GM19023 (cell line): ENCODE data around the gene ACTBL2.
"Not testable (repeated sequence)": the region's sequence is repeated elsewhere in the genome, so short reads cannot be mapped to it uniquely, and the experiment has no call there.

ENCODE experiments used
- ATAC-seq: cut with Tn5 transposase; IDR thresholded peaks from one replicate; pipeline ENCODE4 v1.9.1; 2021; ENCODE audit warnings: mild to moderate bottlenecking, moderate library complexity; ENCODE audit not compliant: unreplicated experiment

Gene ACTBL2

GRCh38 chr5:57494104-57495098 lies 11.8 kb upstream of the ACTBL2 start:
- ATAC-seq: peak; percentile 52

GRCh38 chr5:57493034-57493433 lies 10.4 kb upstream of the ACTBL2 start:
- no peak for ATAC-seq

GRCh38 chr5:57492632-57493031 lies 10.0 kb upstream of the ACTBL2 start:
- ATAC-seq: no peak

- ATAC-seq: no peak
These were observed 8.9 kb upstream of the ACTBL2 start for GRCh38 chr5:57491369-57491965.

DNA sequence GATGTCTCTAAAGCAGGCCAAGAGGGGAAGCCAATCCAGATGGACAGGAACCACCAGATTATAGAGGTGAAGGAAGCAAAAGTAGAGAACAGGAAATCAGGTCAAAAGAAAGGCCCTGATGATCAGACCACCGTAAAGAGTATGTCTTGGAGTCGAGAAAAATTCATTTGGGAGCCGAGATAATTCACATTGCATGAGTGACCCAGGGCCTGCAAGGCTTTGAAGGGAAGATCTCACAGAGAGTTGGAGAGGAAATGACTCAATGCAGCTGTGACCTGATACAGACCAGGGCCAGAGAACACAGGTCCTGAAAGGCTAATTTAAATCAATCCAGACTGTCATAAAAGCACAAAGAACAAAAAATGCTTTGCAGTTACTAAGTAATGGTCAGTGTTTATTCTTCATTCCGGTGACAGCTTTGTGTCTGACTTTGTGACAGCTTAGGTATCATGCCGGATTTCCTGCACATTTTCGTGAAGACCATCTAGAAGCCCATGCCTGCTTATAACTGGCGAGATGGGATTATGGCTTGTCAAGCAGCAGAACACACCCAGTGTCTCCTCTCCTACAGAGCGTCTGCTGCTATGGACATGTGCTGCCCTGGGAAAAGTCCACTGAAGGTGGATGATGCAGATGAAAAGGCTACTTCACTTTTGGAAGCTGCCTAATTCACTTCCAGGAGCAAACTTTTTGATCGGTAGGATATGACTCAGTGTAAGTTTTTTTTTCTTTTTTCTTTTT lies 5.8 kb upstream of the ACTBL2 start:
- ATAC-seq: no peak

GRCh38 chr5:57486027-57486602 lies 3.5 kb upstream of the ACTBL2 start:
- no peak for ATAC-seq

- no peak for ATAC-seq
These were observed 3.8 kb downstream of the ACTBL2 start for GRCh38 chr5:57478826-57479225.

DNA sequence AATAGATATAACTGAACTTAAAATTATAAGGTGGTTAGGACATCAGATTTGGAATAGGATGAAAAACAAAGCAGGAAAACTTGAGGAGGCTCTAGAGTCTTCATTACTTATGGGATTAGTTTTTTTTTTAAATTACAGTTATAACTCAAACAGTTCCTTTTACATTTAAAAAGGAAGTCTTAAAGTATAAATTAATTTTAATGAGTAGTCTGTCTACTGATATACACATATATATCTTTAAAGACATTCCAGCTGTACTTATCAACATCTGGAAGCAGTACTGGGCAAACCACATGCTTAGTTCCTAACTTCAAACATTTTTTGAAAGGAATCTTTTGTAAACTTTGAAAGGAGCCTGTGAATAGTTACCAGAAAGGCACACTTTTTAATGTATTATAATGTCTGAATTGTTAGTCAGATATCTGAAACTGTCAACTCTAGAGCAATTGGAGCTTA lies 6.0 kb downstream of the ACTBL2 start:
- no peak for ATAC-seq

GRCh38 chr5:57470339-57470738 lies 12.3 kb downstream of the ACTBL2 start:
- ATAC-seq: no peak

GRCh38 chr5:57468481-57469163 lies 14.0 kb downstream of the ACTBL2 start:
- no peak for ATAC-seq

- no peak for ATAC-seq
These were observed 16.1 kb downstream of the ACTBL2 start for GRCh38 chr5:57466544-57466943.

- ATAC-seq: not testable (repeated sequence)
These were observed 22.6 kb downstream of the ACTBL2 start for GRCh38 chr5:57460056-57460455.

DNA sequence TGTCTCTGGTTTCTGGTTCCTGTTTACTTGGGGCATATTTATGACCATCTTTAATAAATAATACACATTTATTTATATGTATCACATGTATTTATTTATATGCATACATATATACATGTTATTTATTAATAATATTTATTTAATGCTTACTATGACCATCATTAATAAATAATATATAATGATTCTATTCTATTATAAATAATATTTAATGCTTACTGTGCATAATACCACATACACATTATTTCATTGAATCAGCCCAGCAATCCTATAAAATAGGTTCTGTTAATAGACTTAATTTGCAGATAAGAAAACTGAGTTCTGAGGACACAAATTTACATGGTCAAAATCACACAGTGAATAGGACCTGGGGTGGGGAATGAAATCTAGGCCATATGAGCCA lies 24.2 kb downstream of the ACTBL2 start:
- ATAC-seq: no peak

DNA sequence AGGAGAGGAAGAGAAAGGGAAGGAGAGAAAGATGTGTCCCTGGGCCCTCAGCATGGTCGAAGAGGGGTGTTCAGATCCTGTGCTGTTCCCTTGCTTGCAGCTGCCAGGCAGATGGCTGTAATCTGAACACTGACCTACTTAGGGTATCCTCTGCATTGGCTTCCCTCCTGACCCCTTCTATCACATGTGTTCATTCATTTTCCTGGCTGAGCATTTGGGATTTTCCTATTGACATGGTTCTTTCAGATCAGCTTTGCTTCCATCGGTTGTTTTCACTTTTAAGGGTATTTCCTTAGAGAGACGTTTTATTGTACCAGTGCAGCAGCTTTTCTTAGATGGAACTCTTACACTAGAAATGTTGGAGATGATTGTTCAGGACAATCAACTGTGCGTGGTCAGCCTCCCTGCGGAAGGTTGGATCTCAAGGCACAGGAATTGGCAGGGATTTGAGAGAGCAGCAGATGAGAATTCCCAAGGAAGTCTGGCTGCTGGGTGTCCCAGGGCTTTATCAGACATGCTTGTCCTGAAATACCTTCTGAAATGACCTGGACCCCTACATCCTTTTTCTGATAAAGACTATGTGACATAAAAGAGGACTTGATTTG lies 26.0 kb downstream of the ACTBL2 start:
- no peak for ATAC-seq

GRCh38 chr5:57455511-57456455 lies 26.8 kb downstream of the ACTBL2 start:
- no peak for ATAC-seq

- no peak for ATAC-seq
These were observed 27.7 kb downstream of the ACTBL2 start for GRCh38 chr5:57454896-57455295.

GRCh38 chr5:57453728-57454127 lies 28.9 kb downstream of the ACTBL2 start:
- ATAC-seq: no peak

DNA sequence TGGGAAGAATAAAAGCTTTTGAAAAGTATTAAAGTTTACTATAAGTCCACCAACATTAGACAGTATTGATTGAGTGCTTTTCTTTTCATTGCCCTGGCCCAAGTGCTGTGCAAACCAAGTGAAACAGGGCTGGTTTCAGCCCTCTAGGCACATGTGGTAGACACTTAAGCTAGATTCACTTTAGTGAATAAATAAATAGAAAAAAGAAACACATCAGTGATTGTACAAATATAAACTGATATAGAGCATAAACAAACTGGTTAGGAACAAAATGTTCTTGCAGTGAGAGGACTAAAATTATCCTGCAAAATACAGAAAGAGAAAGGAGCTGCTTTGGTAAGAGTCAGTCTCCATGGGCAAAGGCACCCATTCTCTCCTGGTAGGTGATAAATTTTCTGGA lies 29.7 kb downstream of the ACTBL2 start:
- ATAC-seq: no peak
